Measurements from ENCODE around the gene MT2A.

- TF ChIP-seq CTCF (IDR thresholded peaks at IDR 0.05) (no peak), POLR2A (IDR thresholded peaks at IDR 0.05) (no peak)
Observed at GRCh38 chr16:56560447-56560846, 47.9 kb upstream of the MT2A start.
